Measurements from ENCODE around the gene C12orf57. TPM values are rescaled to one million over a fixed set of nuclear protein-coding genes. Genes with fewer than 3 reads are reported as not detected.

Gene C12orf57
- total and polyA plus RNA-seq, 2 of the 13 experiments (the other 11 are each of a cell fraction or from before 2014, with no cell fraction given): 84.0 to 287 TPM

DNA sequence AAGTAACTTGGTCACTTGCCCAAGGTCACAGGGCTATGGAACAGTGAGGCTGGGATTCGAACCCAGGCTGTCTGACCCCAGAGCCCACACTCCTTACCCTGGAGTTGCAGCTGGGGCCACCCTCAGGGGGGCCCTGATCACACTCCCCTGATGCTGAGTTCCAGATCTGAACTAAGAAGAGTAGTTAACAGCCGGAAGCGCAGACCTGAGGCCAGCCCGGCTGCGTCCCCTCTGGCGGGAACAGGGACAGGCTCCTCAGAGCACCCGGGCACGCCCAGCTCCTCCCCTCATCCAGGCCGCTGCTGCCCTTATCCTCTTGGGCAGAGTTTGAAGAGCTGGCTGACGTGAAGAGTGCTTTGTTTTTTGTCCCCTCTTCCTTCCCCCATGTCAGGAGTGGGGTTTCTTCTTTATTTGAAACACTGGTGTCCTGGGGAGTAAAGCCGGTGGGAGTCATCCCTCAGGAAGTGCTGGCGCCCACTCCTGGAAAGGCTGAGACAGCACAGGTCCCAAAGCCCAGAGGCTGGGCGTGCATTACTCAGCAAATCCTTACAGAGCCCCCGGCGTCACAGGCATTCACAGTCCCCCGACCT is 18.0 kb downstream of the C12orf57 start (continued):
- TF ChIP-seq, protein P1, sequence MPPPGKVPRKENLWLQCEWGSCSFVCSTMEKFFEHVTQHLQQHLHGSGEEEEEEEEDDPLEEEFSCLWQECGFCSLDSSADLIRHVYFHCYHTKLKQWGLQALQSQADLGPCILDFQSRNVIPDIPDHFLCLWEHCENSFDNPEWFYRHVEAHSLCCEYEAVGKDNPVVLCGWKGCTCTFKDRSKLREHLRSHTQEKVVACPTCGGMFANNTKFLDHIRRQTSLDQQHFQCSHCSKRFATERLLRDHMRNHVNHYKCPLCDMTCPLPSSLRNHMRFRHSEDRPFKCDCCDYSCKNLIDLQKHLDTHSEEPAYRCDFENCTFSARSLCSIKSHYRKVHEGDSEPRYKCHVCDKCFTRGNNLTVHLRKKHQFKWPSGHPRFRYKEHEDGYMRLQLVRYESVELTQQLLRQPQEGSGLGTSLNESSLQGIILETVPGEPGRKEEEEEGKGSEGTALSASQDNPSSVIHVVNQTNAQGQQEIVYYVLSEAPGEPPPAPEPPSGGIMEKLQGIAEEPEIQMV (CRISPR knock-in tag; IDR thresholded peaks at IDR 0.05; ENCODE audit: low read depth): no peak
- TF ChIP-seq YY1 (IDR thresholded peaks at IDR 0.05; ENCODE audit: insufficient read depth, insufficient replicate concordance, low read depth, low read length) (peak; percentile 9), TBP (CRISPR knock-in tag; IDR thresholded peaks at IDR 0.05) (no peak), XRCC5 (optimal IDR thresholded peaks at IDR 0.05; ENCODE audit: low read length) (peak; percentile 91), DMAP1 (CRISPR knock-in tag; IDR thresholded peaks at IDR 0.05) (peak; percentile 59; the same call in 1 of the 2 replicates), ATM (IDR thresholded peaks at IDR 0.05; ENCODE audit: borderline replicate concordance) (no peak), ZBTB39 (CRISPR knock-in tag; IDR thresholded peaks at IDR 0.05) (no peak), SALL1 (CRISPR knock-in tag; IDR thresholded peaks at IDR 0.05) (peak; percentile 12; the same call in 1 of the 2 replicates), ZNF574 (CRISPR knock-in tag; IDR thresholded peaks at IDR 0.05) (peak; percentile 63), ZNF282 (IDR thresholded peaks at IDR 0.05; ENCODE audit: partially characterized antibody) (no peak), ONECUT2 (CRISPR knock-in tag; IDR thresholded peaks at IDR 0.05) (no peak), SMARCC2 (IDR thresholded peaks at IDR 0.05) (no peak), ZNF766 (CRISPR knock-in tag; IDR thresholded peaks at IDR 0.05; ENCODE audit: borderline replicate concordance) (0 out of 2 replicates have a peak, but pooled peaks have one; percentile 20), PHF21A (CRISPR knock-in tag; IDR thresholded peaks at IDR 0.05) (peak; percentile 21; the same call in 1 of the 2 replicates), SIN3A (IDR thresholded peaks at IDR 0.05; ENCODE audit: borderline replicate concordance, low read depth, low read length) (peak; percentile 49; the same call in 1 of the 2 replicates), MED1 (CRISPR knock-in tag; IDR thresholded peaks at IDR 0.05) (peak; percentile 42; the same call in 1 of the 2 replicates), ZNF607 (CRISPR knock-in tag; IDR thresholded peaks at IDR 0.05; ENCODE audit: borderline replicate concordance) (peak; percentile 48; the same call in 1 of the 2 replicates), AGO1 (IDR thresholded peaks at IDR 0.05; ENCODE audit: low read depth, low read length, poor library complexity, severe bottlenecking) (no peak)
- TF ChIP-seq, protein P2, sequence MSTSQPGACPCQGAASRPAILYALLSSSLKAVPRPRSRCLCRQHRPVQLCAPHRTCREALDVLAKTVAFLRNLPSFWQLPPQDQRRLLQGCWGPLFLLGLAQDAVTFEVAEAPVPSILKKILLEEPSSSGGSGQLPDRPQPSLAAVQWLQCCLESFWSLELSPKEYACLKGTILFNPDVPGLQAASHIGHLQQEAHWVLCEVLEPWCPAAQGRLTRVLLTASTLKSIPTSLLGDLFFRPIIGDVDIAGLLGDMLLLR (CRISPR knock-in tag; IDR thresholded peaks at IDR 0.05): no peak
- TF ChIP-seq, protein P3, sequence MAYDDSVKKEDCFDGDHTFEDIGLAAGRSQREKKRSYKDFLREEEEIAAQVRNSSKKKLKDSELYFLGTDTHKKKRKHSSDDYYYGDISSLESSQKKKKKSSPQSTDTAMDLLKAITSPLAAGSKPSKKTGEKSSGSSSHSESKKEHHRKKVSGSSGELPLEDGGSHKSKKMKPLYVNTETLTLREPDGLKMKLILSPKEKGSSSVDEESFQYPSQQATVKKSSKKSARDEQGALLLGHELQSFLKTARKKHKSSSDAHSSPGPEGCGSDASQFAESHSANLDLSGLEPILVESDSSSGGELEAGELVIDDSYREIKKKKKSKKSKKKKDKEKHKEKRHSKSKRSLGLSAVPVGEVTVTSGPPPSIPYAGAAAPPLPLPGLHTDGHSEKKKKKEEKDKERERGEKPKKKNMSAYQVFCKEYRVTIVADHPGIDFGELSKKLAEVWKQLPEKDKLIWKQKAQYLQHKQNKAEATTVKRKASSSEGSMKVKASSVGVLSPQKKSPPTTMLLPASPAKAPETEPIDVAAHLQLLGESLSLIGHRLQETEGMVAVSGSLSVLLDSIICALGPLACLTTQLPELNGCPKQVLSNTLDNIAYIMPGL (CRISPR knock-in tag; IDR thresholded peaks at IDR 0.05; ENCODE audit: borderline replicate concordance in 1 of 2, low read depth in 1 of 2): peak in 1 of 2 experiments; percentile 82
